Mesothelial cell of epicardium (in vitro differentiated cells): ENCODE results near the gene GOLGB1. TPM values are rescaled to one million over a fixed set of nuclear protein-coding genes. Genes with fewer than 3 reads are reported as not detected.

ENCODE experiments used
- DNase-seq, 2 experiments: peaks; one replicate each; pipeline ENCODE4 v3.0.0; 2021; ENCODE audit warnings: low spot score in 2 of 2; ENCODE audit not compliant: unreplicated experiment in 2 of 2
- H3K27ac Mint-ChIP-seq: 2 replicates; pipeline ENCODE4 v1.8.0; 2021; ENCODE audit warnings: mixed read lengths
- H3K27me3 Mint-ChIP-seq: 2 replicates; pipeline ENCODE4 v1.8.0; 2021; ENCODE audit warnings: low read depth, mixed read lengths
- H3K36me3 Mint-ChIP-seq: 2 replicates; pipeline ENCODE4 v1.8.0; 2021; ENCODE audit warnings: mixed read lengths
- H3K4me1 Mint-ChIP-seq: 2 replicates; pipeline ENCODE4 v1.8.0; 2021; ENCODE audit warnings: mixed read lengths
- H3K4me3 Mint-ChIP-seq: 2 replicates; pipeline ENCODE4 v1.8.0; 2021; ENCODE audit warnings: mild to moderate bottlenecking, moderate library complexity, mixed read lengths
- H3K9me3 Mint-ChIP-seq: 2 replicates; pipeline ENCODE4 v1.8.0; 2021; ENCODE audit warnings: mixed read lengths
- total RNA-seq: library from RNA; stranded (reverse); gene quantifications from 3 replicates; pipeline ENCODE4 v1.2.1, GENCODE V29; 2021
- TF ChIP-seq, protein P1 (sequence below): fragments of 200-600 bp; sonication (generic); IDR thresholded peaks from one replicate; pipeline ENCODE4 v1.5.0; 2021; ENCODE audit warnings: antibody characterized with exemption; ENCODE audit not compliant: unreplicated experiment

Gene GOLGB1
- total RNA-seq, 1 donor from 2014 or later: 79.4 TPM

DNA sequence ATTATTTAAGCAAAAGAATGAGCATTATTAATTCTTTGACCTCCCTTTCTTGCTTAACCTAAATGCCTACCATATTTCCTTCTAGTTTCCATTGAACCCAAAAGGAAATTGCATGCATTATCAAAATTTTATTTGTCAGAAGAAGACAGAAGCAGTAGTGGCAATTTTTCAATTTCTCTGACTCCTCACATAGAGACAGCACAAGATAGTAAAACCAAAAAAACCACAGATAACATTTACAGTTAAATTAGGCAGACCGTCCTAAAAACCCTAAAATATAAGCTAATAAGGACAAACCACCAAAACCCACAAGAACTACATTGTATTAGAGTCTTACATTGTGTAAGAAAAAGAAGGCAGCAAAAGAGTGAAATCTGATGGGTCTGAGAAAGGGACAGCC, 27.1 kb downstream of the GOLGB1 start:
- Mint-ChIP-seq H3K4me3 (no peak overlapping the region), H3K4me1 (no peaks in the 10 kb centered on the region), H3K27me3 (no peaks in the 10 kb centered on the region), H3K27ac (no peak overlapping the region), H3K36me3 (peaks cover 65% of the 10 kb centered on the region), H3K9me3 (peaks cover 13% of the 10 kb centered on the region)
- no peak for DNase-seq
- TF ChIP-seq, protein P1, sequence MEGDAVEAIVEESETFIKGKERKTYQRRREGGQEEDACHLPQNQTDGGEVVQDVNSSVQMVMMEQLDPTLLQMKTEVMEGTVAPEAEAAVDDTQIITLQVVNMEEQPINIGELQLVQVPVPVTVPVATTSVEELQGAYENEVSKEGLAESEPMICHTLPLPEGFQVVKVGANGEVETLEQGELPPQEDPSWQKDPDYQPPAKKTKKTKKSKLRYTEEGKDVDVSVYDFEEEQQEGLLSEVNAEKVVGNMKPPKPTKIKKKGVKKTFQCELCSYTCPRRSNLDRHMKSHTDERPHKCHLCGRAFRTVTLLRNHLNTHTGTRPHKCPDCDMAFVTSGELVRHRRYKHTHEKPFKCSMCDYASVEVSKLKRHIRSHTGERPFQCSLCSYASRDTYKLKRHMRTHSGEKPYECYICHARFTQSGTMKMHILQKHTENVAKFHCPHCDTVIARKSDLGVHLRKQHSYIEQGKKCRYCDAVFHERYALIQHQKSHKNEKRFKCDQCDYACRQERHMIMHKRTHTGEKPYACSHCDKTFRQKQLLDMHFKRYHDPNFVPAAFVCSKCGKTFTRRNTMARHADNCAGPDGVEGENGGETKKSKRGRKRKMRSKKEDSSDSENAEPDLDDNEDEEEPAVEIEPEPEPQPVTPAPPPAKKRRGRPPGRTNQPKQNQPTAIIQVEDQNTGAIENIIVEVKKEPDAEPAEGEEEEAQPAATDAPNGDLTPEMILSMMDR: no peak

DNA sequence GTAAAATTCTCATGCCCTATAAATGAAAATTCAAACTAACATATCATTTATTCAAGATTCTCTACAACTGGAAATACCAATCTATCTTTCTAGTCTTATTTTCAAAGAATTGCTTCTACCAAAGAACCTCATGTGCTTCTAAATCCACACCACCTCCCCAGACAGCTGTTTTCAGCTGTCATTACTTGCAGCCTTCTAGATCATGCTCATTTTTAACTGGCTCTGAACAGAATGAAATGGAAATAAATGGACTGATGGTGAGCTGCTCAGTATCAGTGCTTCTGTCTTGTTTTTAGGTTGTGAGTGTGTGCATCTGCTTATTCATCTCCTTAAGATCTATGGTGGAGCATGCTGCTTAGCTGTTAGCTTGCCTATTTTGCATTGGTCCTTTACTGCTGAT, 29.4 kb downstream of the GOLGB1 start:
- Mint-ChIP-seq H3K4me1 (no peaks in the 10 kb centered on the region), H3K36me3 (peaks cover 64% of the 10 kb centered on the region), H3K27ac (no peak overlapping the region), H3K4me3 (no peak overlapping the region), H3K27me3 (no peaks in the 10 kb centered on the region), H3K9me3 (peaks cover 13% of the 10 kb centered on the region)
- TF ChIP-seq, protein P1: no peak
- no peak for DNase-seq

DNA sequence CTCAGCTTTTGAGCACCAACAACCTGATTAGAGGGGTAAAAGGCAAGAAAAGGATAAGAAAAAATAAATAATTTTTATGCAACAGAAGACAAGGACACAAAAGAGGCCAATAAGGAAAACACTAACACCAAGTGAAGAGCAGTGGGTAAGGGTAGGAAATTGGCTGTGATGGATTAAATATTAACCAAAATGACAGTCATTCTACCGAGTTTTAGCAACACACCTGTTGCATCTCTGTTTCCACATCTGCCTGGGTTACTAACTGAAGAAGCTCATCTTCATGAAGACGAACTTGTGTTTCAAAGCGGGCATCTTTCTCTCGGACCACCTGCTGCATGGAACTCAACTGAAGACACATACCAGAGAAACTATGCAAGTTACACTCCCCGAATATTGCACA, 30.1 kb downstream of the GOLGB1 start:
- peaks cover 11% of the 10 kb centered on the region for H3K9me3 Mint-ChIP-seq
- H3K4me3 Mint-ChIP-seq: no peak overlapping the region
- H3K4me1 Mint-ChIP-seq: no peaks in the 10 kb centered on the region
- no peak for DNase-seq
- no peaks in the 10 kb centered on the region for H3K27me3 Mint-ChIP-seq
- peaks cover 61% of the 10 kb centered on the region for H3K36me3 Mint-ChIP-seq
- no peak overlapping the region for H3K27ac Mint-ChIP-seq
- TF ChIP-seq, protein P1: no peak

DNA sequence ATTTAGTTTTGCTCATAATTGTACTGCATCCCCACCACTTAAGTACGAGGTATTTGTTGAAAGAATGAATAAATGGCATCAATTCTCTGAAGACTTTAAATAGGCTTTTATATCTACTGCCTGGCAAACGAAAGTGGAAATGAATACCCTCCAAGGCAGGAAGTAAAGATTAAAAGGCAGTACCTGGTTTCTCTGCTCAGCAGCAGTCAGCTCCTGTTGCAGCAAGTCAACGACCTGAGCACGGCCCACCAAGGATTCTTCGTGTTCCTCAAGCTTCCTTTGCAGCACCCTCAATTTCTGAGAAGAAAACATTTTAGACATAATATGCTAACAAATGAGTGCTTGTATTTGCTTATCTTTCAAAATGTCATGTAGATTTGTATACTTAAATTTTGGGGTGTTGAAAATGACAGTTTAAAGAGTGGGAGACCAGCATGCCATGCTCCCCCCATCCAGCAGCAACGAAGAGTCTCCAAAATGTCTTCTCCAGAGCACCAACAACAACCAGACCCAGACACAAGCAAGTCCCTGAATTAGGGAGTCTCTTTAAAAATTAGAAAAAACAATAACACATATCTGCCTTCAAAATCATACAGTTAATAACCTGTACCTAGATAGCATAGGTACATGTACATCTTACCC, 31.2 kb downstream of the GOLGB1 start:
- Mint-ChIP-seq H3K36me3 (peaks cover 58% of the 10 kb centered on the region), H3K4me3 (no peak overlapping the region), H3K27ac (no peak overlapping the region), H3K27me3 (no peaks in the 10 kb centered on the region), H3K4me1 (no peaks in the 10 kb centered on the region), H3K9me3 (peaks cover under 1% of the 10 kb centered on the region)
- TF ChIP-seq, protein P1: no peak
- no peak for DNase-seq

DNA sequence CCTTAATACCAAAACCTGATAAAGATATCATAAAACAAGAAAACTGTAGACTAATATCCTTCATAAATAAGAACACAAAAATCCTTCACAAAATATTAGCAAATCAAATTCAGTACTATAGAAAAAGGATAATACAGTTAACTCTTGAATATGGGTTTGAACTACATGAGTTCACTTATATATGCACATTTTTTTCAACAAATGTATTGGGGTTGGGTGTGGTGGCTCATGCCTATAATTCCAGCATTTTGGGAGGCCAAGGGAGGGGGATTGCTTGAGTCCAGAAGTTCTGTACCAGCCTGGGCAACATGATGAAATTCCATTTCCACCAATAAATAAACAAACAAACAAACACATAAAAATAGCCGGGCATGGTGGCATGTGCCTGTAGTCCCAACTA, 39.2 kb downstream of the GOLGB1 start:
- H3K27ac Mint-ChIP-seq: no peak overlapping the region
- TF ChIP-seq, protein P1: no peak
- no peak for DNase-seq
- peaks cover 8% of the 10 kb centered on the region for H3K9me3 Mint-ChIP-seq
- peaks cover 56% of the 10 kb centered on the region for H3K36me3 Mint-ChIP-seq
- no peaks in the 10 kb centered on the region for H3K4me1 Mint-ChIP-seq
- no peak overlapping the region for H3K4me3 Mint-ChIP-seq
- H3K27me3 Mint-ChIP-seq: no peaks in the 10 kb centered on the region
